Tibial nerve (tissue), 3 donors: ENCODE measurements around the gene NTNG1.

Experiments
- CTCF ChIP-seq, 5 experiments: fragments of 200-600 bp in 3 of 5; fragments of 450-650 bp in 2 of 5; sonication (generic) in 3 of 5; IDR thresholded peaks; one replicate each; pipeline ENCODE4 v1.5.1; 2016 to 2019; ENCODE audit warnings: antibody characterized with exemption in 5 of 5, mild to moderate bottlenecking in 3 of 5, moderate library complexity in 2 of 5
- POLR2A ChIP-seq, 2 donors: fragments of 450-650 bp; IDR thresholded peaks; one replicate each; pipeline ENCODE4 v1.6.1; 2017; ENCODE audit warnings: antibody characterized with exemption in 2 of 2, mild to moderate bottlenecking in 2 of 2, moderate library complexity in 2 of 2

- TF ChIP-seq CTCF (IDR thresholded peaks at IDR 0.05): no peak
- TF ChIP-seq POLR2A (IDR thresholded peaks at IDR 0.05): no peak
Measured at GRCh38 chr1:107188160-107188559, 47.3 kb downstream of the NTNG1 start.
